ENCODE measurements around the gene C3orf22.
"Not testable (repeated sequence)": the region's sequence is repeated elsewhere in the genome, so short reads cannot be mapped to it uniquely, and the experiment has no call there.

Gene C3orf22, protein sequence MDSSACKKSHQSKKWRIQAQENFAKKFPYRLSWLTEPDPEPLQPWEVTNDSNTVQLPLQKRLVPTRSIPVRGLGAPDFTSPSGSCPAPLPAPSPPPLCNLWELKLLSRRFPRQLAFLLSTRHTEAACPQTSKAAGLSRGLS

GRCh38 chr3:126558336-126559071, at the start of gene C3orf22:
Gene C3orf22, minus strand, starts transcription at chr3:126558932. Its CDS starts 5,542 bp downstream, at chr3:126553390.
- DNase-seq (ENCODE audit: low spot score) = no peak

DNA sequence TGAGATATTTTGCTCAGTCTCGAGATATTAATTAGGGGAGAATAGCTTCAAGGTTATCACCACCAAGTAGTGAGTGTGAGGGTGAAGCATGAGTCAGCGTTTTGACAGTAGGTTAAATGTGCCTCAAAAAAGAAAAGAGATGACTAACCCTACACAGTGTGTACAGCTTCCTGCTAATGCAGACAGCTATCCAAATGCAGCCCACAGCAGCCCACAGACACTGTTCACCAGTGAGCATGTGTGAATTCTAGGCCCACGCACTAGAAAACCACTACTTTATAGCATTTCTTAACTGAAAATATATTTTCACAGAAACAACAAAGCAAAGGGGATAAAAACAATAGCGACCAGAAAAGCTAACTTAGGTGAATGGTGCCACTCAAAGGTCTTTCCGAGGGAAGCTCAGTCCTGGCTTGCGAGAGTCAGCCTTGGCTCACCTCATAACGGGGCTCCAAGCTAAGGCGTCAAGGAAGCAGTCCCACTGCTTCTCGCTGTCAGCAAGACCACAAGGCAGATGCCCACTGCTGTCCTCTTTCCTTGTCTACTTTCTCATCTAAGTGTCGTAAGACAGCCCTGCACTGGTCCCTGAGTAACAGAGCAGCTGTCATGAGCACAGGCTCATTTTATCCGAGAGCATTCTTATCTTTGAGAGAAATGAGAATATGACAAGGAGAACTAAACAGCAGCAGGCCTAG, 48.6 kb upstream of the C3orf22 start:
- DNase-seq (ENCODE audit: low spot score) = no peak

DNA sequence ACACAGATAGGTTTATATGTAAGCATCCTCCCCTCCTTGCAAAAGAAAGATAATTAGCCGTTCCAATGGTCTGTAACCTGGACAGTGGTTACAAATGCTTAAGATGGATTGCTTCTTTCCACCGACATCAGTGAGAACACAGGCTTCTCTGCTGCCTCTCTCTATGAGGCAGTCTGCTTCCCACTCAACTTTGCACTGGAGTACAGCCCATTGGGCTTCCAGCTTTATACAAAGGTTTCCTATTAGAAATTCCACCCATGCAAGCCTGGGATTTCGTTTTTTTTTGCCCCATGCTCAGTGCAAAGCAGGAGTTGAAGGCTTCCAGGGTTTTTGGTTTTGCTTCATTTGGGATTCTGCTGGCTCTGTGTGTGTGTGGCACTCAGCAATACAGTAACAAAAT, 47.3 kb upstream of the C3orf22 start:
- peak; percentile 17 for DNase-seq (ENCODE audit: low spot score)

- DNase-seq (ENCODE audit: low spot score) = peak; percentile 63
These were observed 46.0 kb upstream of the C3orf22 start for GRCh38 chr3:126604691-126605090.

- DNase-seq (ENCODE audit: low spot score) = no peak
These were observed 40.4 kb upstream of the C3orf22 start for GRCh38 chr3:126599101-126599500.

GRCh38 chr3:126595479-126595878, 36.7 kb upstream of the C3orf22 start:
- DNase-seq (ENCODE audit: low spot score) = not testable (repeated sequence)

DNA sequence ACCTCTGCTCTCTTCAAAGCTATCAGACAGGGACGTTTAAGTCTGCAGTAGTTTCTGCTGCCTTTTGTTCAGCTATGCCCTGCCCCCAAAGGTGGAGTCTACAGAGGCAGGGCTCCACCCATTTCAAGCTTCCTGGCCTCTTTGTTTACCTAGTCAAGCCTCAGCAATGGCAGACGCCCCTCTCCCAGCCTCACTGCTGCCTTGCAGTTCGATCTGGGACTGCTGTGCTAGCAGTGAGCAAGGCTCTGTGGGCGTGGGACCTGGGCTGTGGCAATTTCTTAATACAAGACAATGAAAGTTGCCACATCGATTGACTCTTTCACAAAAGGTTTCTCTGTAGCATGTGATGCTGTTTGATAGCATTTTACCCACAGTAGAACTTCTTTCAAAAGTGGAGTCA, 32.8 kb upstream of the C3orf22 start:
- not testable (repeated sequence) for DNase-seq (ENCODE audit: low spot score)

DNA sequence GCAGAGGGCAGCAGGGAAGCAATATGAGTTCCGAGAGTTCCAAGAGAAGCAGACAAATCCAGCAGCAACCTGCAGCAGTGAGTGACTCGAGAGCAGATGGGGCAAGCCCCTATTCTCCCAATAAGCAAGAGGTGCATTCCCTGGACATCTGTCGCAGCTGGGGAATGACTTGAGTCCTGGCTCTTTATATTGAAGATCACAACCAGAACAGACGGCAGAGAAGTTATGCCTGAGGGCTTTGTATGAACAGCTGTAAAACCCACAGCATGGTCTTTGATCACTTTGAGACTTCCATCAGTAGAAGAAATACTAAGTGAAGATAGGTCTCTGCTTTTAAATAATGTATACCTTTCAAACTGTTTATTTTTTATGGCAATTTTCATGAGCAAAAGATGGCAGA, 23.6 kb upstream of the C3orf22 start:
- no peak for DNase-seq (ENCODE audit: low spot score)

DNA sequence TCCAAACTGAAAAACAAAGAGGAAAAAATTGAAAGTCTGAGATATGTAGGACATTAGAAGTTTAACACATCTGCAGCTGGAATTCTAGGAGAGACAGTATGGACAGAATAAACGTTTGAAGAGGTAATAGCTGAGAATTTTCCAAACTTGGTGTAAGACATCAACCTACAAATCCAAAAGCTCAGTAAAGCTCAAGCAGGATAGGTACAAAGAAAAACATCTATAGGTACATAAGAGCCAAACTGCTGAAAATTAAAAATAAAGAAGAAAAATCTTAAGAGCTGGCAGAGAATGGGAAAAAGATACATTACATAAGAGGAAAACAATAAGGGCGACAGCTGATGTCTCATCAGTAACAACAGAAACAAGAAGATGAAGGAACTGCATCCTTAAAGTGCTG, 22.8 kb upstream of the C3orf22 start:
- DNase-seq (ENCODE audit: low spot score) = no peak

DNA sequence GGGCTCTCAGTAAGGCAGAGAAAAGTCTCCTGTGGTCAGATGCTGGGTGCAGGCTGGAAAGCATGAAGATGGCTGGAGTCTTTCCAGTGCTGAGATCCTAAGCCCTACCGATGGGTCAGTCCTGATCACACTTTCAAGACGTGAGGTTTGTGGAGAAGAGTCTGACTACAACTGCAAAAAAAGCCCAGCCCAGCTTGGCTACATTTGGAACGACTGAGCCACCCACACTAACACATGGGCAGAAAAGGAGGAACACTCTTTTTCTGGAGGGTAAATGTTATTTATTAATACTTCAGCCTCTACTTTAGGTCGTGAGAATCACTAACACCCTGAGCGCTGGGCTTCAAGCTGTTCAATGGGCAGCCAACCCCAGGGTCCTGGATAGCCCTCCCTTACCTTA, 22.0 kb upstream of the C3orf22 start:
- DNase-seq (ENCODE audit: low spot score) = no peak

DNA sequence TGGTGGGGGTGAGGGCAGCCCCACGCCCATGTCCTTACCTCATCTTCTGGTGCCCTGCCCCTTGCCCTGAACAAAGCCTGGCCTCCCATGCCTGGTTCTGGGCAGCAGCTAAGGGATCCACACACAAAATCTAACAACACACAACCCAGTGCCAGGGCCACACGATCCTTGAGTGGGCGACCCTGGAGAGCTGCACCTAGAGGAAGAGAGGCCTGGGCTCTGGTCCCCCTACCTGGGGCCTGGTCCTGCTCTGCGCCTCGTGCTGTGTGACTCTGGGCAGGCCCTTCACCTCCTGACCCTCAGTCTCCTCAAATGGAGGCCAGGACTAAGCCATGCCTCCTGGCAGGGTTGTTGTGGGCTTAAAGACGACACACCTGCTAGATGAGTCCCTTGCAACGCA, 20.0 kb upstream of the C3orf22 start:
- no peak for DNase-seq (ENCODE audit: low spot score)

DNA sequence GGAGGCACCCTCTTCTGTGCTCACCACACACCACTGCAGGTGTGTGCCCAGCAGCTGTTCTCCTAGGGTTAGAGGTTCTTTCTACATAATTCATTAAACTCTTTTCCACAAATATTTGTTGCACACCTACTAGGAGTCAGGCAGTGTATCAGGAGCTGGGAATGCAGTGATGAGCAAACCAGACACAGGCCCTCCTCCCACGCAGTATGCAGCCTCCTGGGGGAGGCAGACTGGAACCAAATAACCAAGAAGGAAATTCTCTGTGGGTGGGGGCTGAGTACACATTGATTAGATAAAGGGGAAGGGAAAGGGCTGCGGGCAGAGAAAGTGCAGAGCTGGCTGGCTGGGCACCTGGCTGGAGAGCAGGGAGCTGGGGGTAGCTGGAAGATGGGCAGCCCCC, 18.5 kb upstream of the C3orf22 start:
- DNase-seq (ENCODE audit: low spot score) = no peak

DNA sequence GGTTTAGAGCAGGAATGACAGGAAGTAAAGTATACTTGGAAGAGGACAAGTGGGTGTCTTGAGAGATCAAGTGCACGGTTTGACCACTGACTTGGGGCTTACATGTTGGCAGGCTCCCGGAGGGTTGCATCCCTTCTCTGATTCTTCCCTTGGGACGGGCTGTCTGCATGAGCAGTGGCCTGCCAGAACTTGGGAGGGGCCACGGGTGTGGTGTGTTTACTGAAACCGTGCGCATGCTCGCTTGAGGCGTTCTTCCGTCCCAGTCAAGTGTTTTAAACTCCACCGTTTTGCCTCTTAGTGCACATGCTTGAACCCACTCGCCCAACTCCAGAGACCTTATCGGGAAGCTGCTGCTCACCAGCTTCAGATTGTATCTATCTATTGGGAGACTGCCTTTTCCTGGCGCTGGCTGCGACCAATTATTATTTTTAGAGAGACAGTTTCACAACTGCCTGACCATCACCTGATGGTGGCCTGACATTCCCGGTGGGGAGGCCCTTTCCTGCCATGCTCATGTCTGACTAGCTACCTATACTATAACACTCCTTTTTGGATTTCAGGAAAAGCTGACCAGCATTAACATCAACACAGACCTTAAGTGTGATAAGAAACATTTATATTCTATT, 14.9 kb upstream of the C3orf22 start:
- no peak for DNase-seq (ENCODE audit: low spot score)

DNA sequence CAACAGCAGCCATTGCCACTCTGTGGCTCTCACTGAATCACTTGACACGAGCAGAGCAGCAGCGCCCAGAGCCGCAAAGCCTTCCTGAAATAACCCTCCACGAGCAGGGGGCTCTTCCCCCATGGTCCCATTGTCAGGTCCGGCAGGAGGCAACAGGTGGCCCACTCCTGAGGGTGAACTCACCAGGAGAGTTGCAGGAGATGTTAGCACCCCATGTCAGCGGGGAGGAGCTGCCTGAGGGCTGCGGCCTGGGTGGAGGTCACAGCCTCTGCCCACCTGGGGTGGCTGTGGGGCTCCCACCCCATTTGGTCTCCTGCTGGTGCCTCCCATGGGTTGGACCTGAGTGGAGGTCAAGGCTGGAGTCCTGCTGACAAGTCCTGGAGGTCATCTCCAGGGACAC, 12.3 kb upstream of the C3orf22 start:
- no peak for DNase-seq (ENCODE audit: low spot score)

DNA sequence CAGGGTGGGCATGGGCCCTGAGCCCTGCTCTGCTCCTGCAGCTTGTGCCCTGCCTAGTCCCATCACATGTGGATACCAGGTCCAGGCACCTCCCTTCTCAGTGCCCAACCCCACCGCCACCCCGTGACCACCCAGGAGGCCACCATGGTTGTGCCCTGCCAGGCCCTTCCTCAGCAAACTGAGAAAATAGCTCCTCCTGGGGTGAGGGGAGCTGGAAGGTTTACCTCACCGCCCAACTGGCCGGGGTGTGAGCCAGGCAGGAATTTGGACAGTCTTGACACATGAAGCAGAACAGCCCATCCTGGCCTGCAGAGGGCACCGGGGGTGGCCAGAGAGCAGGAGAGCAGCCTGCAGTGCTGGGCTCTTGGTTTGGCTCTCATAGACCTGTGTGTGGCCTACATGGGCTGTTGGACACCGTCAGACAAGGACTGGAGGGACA, 11.4 kb upstream of the C3orf22 start:
- no peak for DNase-seq (ENCODE audit: low spot score)

DNA sequence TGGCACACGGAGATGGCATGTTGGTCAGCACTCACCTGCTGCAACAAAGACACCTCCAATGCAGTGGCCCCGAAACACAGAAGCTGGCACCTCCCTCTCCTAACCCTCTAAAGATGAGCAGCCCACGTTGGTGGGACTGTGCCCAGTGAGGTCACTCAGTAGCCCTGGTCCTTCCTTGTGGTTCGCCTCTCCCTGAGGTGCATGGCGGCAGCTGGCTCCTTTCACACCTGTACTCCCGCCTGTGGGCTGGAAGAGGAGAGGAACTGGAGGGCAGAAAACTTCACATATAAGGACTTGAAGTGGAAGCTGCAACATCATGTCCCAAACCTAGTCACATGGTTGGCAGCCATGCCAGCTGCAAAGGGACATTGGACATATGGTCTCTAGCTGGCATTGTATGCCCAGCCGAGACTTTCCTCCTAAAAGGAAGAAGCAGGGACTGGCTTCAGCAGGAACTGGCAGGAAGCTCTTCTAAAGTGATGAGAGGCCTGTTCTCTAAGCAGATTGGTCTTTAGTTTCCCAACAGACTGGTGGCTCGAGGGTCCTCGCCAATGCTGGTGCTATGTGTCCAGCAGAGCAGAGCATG, 10.8 kb upstream of the C3orf22 start:
- DNase-seq (ENCODE audit: low spot score) = peak; percentile 86

GRCh38 chr3:126568776-126569342, 10.1 kb upstream of the C3orf22 start:
- no peak for DNase-seq (ENCODE audit: low spot score)

- peak; percentile 44 for DNase-seq (ENCODE audit: low spot score)
These were observed 9.1 kb upstream of the C3orf22 start for GRCh38 chr3:126567696-126568438.

DNA sequence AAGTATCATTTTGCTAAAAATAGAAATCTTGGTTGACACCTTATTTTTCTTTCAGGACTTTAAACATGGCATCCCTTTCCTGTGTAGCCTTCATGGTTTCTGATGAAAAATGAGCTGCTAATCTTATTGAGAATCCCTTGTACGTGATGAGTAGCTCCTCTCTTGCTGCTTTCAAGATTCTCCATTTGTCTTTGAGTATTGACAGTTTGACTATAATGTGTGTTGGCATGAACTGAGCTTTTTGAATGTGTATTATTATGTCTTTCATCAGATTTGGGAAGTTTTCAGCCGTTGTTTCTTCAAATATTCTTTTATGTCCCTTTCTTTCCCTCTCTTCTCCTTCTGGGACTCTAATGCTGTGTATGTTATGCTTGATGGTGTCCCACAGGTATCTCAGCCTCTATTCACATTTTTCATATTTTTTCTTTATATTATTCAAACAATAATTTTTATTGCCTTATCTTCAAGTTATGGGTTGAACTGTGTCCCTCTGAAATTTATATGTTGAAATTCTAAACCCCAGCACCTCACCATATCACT, 4.1 kb upstream of the C3orf22 start:
- DNase-seq (ENCODE audit: low spot score) = no peak

DNA sequence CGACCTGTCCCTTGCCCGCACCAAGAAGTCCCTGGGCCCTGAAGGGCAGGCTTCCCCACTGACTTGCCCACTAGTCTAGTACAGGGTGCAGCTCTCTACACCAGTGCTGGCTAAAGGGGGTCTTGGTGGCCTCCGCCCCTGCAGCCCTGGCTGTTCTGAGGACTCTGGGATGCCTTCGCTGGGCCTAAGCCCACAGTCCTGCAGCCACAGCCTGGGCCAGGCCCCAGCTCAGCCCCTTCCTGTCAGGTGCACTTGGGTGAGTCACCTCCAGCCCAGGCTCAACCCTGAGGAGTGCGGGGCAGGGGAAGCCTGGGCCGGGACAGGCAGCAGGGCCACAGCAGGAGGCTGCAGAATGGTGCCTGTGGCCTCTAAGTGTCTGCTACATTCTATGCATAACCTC, 971 bp downstream of the C3orf22 start:
- DNase-seq (ENCODE audit: low spot score) = no peak

GRCh38 chr3:126557415-126557745, 1.4 kb downstream of the C3orf22 start:
- no peak for DNase-seq (ENCODE audit: low spot score)

Data from cerebellar cortex (tissue), 1 donor.